ENCODE measurements around the gene PHLDA2. TPM values are rescaled to one million over a fixed set of nuclear protein-coding genes. Genes with fewer than 3 reads are reported as not detected.

Gene PHLDA2
- total RNA-seq, 1 donor from 2014 or later, result not detected

GRCh38 chr11:2961080-2961479 is 31.9 kb upstream of the PHLDA2 start:
- H3K27ac ChIP-seq (ENCODE audit: low read depth, low read length), result no peak overlapping the region
- no peaks in the 10 kb centered on the region for H3K9me3 ChIP-seq (ENCODE audit: control insufficient read depth in 3 of 3, low read length in 3 of 3)
- no peak overlapping the region for H3K9ac ChIP-seq (ENCODE audit: low read depth in 1 of 3, low read length in 3 of 3)
- no peak overlapping the region for H3K4me3 ChIP-seq (ENCODE audit: low read length in 3 of 3)
- no peaks in the 10 kb centered on the region for H3K4me1 ChIP-seq (ENCODE audit: control insufficient read depth in 3 of 3, insufficient read depth in 3 of 3, low read length in 3 of 3)
- no peaks in the 10 kb centered on the region for H3K27me3 ChIP-seq (ENCODE audit: control insufficient read depth in 3 of 3, insufficient read depth in 3 of 3, low read length in 3 of 3)
- peaks cover 52 to 75% (median 69%) of the 10 kb centered on the region in 3 donors for H3K36me3 ChIP-seq (ENCODE audit: control insufficient read depth in 3 of 3, insufficient read depth in 3 of 3, low read length in 3 of 3)

- Histone ChIP-seq H3K27ac (ENCODE audit: low read depth, low read length) (no peak overlapping the region), H3K36me3 (ENCODE audit: control insufficient read depth in 3 of 3, insufficient read depth in 3 of 3, low read length in 3 of 3) (peaks cover 53 to 79% (median 66%) of the 10 kb centered on the region in 3 donors), H3K4me1 (ENCODE audit: control insufficient read depth in 3 of 3, insufficient read depth in 3 of 3, low read length in 3 of 3) (no peaks in the 10 kb centered on the region)
These were observed 30.9 kb upstream of the PHLDA2 start for GRCh38 chr11:2960139-2960538.

DNA sequence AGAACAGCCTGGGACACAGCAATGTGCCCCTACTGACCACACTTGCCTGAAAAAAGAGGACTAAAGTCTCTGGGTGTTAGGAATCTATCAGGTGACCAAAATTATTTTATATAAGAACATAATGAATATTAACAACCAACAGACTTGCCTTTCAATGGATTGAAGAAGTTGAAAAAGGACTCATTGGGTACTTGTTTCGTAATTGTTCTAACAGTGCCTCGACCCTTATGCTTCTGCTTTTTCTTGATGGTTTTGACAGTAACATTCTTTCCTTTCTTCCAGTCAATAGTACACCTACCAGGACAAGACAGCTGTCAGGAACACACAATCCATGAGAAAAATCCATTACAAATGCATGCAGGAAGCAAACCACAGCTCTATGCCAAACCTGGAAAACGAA is 29.0 kb upstream of the PHLDA2 start:
- Histone ChIP-seq H3K27ac (ENCODE audit: low read depth, low read length) (no peak overlapping the region), H3K4me3 (ENCODE audit: low read length in 3 of 3) (no peak overlapping the region), H3K9ac (ENCODE audit: low read depth in 1 of 3, low read length in 3 of 3) (no peak overlapping the region), H3K4me1 (ENCODE audit: control insufficient read depth in 3 of 3, insufficient read depth in 3 of 3, low read length in 3 of 3) (no peaks in the 10 kb centered on the region), H3K36me3 (ENCODE audit: control insufficient read depth in 3 of 3, insufficient read depth in 3 of 3, low read length in 3 of 3) (peaks cover 49 to 80% (median 68%) of the 10 kb centered on the region in 3 donors), H3K27me3 (ENCODE audit: control insufficient read depth in 3 of 3, insufficient read depth in 3 of 3, low read length in 3 of 3) (no peaks in the 10 kb centered on the region), H3K9me3 (ENCODE audit: control insufficient read depth in 3 of 3, low read length in 3 of 3) (no peaks in the 10 kb centered on the region)

More at GRCh38 chr11:2960139-2960538, 30.9 kb upstream of the PHLDA2 start:
- Histone ChIP-seq H3K4me3 (ENCODE audit: low read length in 3 of 3) (no peak overlapping the region), H3K27me3 (ENCODE audit: control insufficient read depth in 3 of 3, insufficient read depth in 3 of 3, low read length in 3 of 3) (no peaks in the 10 kb centered on the region), H3K9me3 (ENCODE audit: control insufficient read depth in 3 of 3, low read length in 3 of 3) (no peaks in the 10 kb centered on the region), H3K9ac (ENCODE audit: low read depth in 1 of 3, low read length in 3 of 3) (no peak overlapping the region)

GRCh38 chr11:2955906-2956476 is 26.8 kb upstream of the PHLDA2 start:
- H3K4me1 ChIP-seq (ENCODE audit: control insufficient read depth in 3 of 3, insufficient read depth in 3 of 3, low read length in 3 of 3), result no peaks in the 10 kb centered on the region
- H3K27me3 ChIP-seq (ENCODE audit: control insufficient read depth in 3 of 3, insufficient read depth in 3 of 3, low read length in 3 of 3), result no peaks in the 10 kb centered on the region
- no peaks in the 10 kb centered on the region for H3K9me3 ChIP-seq (ENCODE audit: control insufficient read depth in 3 of 3, low read length in 3 of 3)
- no peak overlapping the region for H3K9ac ChIP-seq (ENCODE audit: low read depth in 1 of 3, low read length in 3 of 3)
- H3K27ac ChIP-seq (ENCODE audit: low read depth, low read length), result no peak overlapping the region
- peaks cover 61 to 90% (median 84%) of the 10 kb centered on the region in 3 donors for H3K36me3 ChIP-seq (ENCODE audit: control insufficient read depth in 3 of 3, insufficient read depth in 3 of 3, low read length in 3 of 3)
- H3K4me3 ChIP-seq (ENCODE audit: low read length in 3 of 3), result no peak overlapping the region

GRCh38 chr11:2954263-2954662 is 25.0 kb upstream of the PHLDA2 start:
- H3K4me1 ChIP-seq (ENCODE audit: control insufficient read depth in 3 of 3, insufficient read depth in 3 of 3, low read length in 3 of 3), result no peaks in the 10 kb centered on the region

GRCh38 chr11:2952290-2952689 is 23.1 kb upstream of the PHLDA2 start:
- Histone ChIP-seq H3K9me3 (ENCODE audit: control insufficient read depth in 3 of 3, low read length in 3 of 3) (no peaks in the 10 kb centered on the region), H3K9ac (ENCODE audit: low read depth in 1 of 3, low read length in 3 of 3) (no peak overlapping the region), H3K36me3 (ENCODE audit: control insufficient read depth in 3 of 3, insufficient read depth in 3 of 3, low read length in 3 of 3) (peaks cover 68 to 89% (median 87%) of the 10 kb centered on the region in 3 donors), H3K27ac (ENCODE audit: low read depth, low read length) (no peak overlapping the region), H3K4me1 (ENCODE audit: control insufficient read depth in 3 of 3, insufficient read depth in 3 of 3, low read length in 3 of 3) (no peaks in the 10 kb centered on the region), H3K27me3 (ENCODE audit: control insufficient read depth in 3 of 3, insufficient read depth in 3 of 3, low read length in 3 of 3) (no peaks in the 10 kb centered on the region), H3K4me3 (ENCODE audit: low read length in 3 of 3) (no peak overlapping the region)

More at GRCh38 chr11:2954263-2954662, 25.0 kb upstream of the PHLDA2 start:
- Histone ChIP-seq H3K27ac (ENCODE audit: low read depth, low read length) (no peak overlapping the region), H3K9ac (ENCODE audit: low read depth in 1 of 3, low read length in 3 of 3) (no peak overlapping the region), H3K4me3 (ENCODE audit: low read length in 3 of 3) (no peak overlapping the region), H3K9me3 (ENCODE audit: control insufficient read depth in 3 of 3, low read length in 3 of 3) (no peaks in the 10 kb centered on the region), H3K36me3 (ENCODE audit: control insufficient read depth in 3 of 3, insufficient read depth in 3 of 3, low read length in 3 of 3) (peaks cover 66 to 95% (median 89%) of the 10 kb centered on the region in 3 donors), H3K27me3 (ENCODE audit: control insufficient read depth in 3 of 3, insufficient read depth in 3 of 3, low read length in 3 of 3) (no peaks in the 10 kb centered on the region)

GRCh38 chr11:2951231-2952110 is 22.3 kb upstream of the PHLDA2 start:
- peaks cover 70 to 83% (median 82%) of the 10 kb centered on the region in 3 donors for H3K36me3 ChIP-seq (ENCODE audit: control insufficient read depth in 3 of 3, insufficient read depth in 3 of 3, low read length in 3 of 3)
- H3K27ac ChIP-seq (ENCODE audit: low read depth, low read length), result no peak overlapping the region
- no peak overlapping the region for H3K9ac ChIP-seq (ENCODE audit: low read depth in 1 of 3, low read length in 3 of 3)

DNA sequence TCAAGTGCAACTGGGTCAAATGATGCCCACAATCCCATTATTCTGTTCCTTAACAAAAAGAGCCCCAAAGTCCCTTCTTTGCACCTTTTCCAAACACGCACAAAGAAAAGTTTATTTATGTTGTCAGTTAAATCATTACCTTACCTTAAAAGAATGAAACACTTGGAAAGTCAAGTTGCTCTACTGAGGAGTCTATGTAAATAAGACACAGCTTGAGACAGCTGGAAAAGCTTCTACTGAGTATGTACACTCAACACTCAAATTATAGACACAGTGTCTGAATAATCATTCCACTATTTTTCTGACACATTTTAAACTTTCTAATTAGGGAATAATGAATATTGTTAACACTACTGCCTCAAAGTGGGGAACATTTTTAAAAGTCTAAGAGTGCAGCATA is 21.6 kb upstream of the PHLDA2 start:
- no peak overlapping the region for H3K27ac ChIP-seq (ENCODE audit: low read depth, low read length)
- H3K9me3 ChIP-seq (ENCODE audit: control insufficient read depth in 3 of 3, low read length in 3 of 3), result no peaks in the 10 kb centered on the region
- H3K4me3 ChIP-seq (ENCODE audit: low read length in 3 of 3), result no peak overlapping the region
- peaks cover 4 to 5% (median 4%) of the 10 kb centered on the region in 3 donors for H3K4me1 ChIP-seq (ENCODE audit: control insufficient read depth in 3 of 3, insufficient read depth in 3 of 3, low read length in 3 of 3)
- no peak overlapping the region for H3K9ac ChIP-seq (ENCODE audit: low read depth in 1 of 3, low read length in 3 of 3)
- no peaks in the 10 kb centered on the region for H3K27me3 ChIP-seq (ENCODE audit: control insufficient read depth in 3 of 3, insufficient read depth in 3 of 3, low read length in 3 of 3)
- H3K36me3 ChIP-seq (ENCODE audit: control insufficient read depth in 3 of 3, insufficient read depth in 3 of 3, low read length in 3 of 3), result peaks cover 64 to 77% (median 75%) of the 10 kb centered on the region in 3 donors

More at GRCh38 chr11:2951231-2952110, 22.3 kb upstream of the PHLDA2 start:
- H3K9me3 ChIP-seq (ENCODE audit: control insufficient read depth in 3 of 3, low read length in 3 of 3), result no peaks in the 10 kb centered on the region
- H3K27me3 ChIP-seq (ENCODE audit: control insufficient read depth in 3 of 3, insufficient read depth in 3 of 3, low read length in 3 of 3), result no peaks in the 10 kb centered on the region
- no peaks in the 10 kb centered on the region for H3K4me1 ChIP-seq (ENCODE audit: control insufficient read depth in 3 of 3, insufficient read depth in 3 of 3, low read length in 3 of 3)
- H3K4me3 ChIP-seq (ENCODE audit: low read length in 3 of 3), result no peak overlapping the region

- Histone ChIP-seq H3K4me1 (ENCODE audit: control insufficient read depth in 3 of 3, insufficient read depth in 3 of 3, low read length in 3 of 3) (peaks cover 11 to 14% (median 13%) of the 10 kb centered on the region in 3 donors), H3K4me3 (ENCODE audit: low read length in 3 of 3) (no peak overlapping the region), H3K9me3 (ENCODE audit: control insufficient read depth in 3 of 3, low read length in 3 of 3) (no peaks in the 10 kb centered on the region), H3K27me3 (ENCODE audit: control insufficient read depth in 3 of 3, insufficient read depth in 3 of 3, low read length in 3 of 3) (no peaks in the 10 kb centered on the region), H3K9ac (ENCODE audit: low read depth in 1 of 3, low read length in 3 of 3) (no peak overlapping the region), H3K36me3 (ENCODE audit: control insufficient read depth in 3 of 3, insufficient read depth in 3 of 3, low read length in 3 of 3) (peaks cover 62 to 69% (median 69%) of the 10 kb centered on the region in 3 donors), H3K27ac (ENCODE audit: low read depth, low read length) (no peak overlapping the region)
These were observed 20.7 kb upstream of the PHLDA2 start for GRCh38 chr11:2949920-2950319.

DNA sequence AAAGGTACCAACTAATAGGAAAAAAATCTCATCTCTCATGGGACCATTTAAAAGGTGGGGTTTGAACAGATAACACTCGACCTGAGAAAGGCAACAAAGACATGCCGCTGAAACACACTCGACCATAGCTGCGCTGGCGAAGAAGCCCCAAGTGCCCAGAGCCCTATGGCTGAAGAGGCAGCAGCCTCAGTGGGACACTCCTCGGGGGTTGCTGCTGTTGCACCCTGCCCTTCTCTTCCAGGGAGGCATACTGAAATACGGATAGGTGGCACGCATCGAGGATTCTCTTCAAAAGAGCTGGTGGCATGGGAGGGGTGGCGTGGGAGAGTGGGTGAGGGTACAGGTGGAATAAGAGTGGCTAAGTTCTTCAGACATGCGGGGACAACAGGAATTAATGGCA is 18.5 kb upstream of the PHLDA2 start:
- Histone ChIP-seq H3K36me3 (ENCODE audit: control insufficient read depth in 3 of 3, insufficient read depth in 3 of 3, low read length in 3 of 3) (peaks cover 48 to 56% (median 48%) of the 10 kb centered on the region in 3 donors), H3K9ac (ENCODE audit: low read depth in 1 of 3, low read length in 3 of 3) (no peak overlapping the region), H3K27me3 (ENCODE audit: control insufficient read depth in 3 of 3, insufficient read depth in 3 of 3, low read length in 3 of 3) (no peaks in the 10 kb centered on the region), H3K4me3 (ENCODE audit: low read length in 3 of 3) (no peak overlapping the region), H3K4me1 (ENCODE audit: control insufficient read depth in 3 of 3, insufficient read depth in 3 of 3, low read length in 3 of 3) (peaks cover 13 to 19% (median 13%) of the 10 kb centered on the region in 3 donors), H3K27ac (ENCODE audit: low read depth, low read length) (no peak overlapping the region), H3K9me3 (ENCODE audit: control insufficient read depth in 3 of 3, low read length in 3 of 3) (no peaks in the 10 kb centered on the region)
